HG03520 (cell line): ENCODE results near the gene FAM53B.

Source experiments
- ATAC-seq: cut with Tn5 transposase; IDR thresholded peaks from one replicate; pipeline ENCODE4 v1.9.1; 2021; ENCODE audit warnings: mild to moderate bottlenecking, moderate library complexity; ENCODE audit not compliant: unreplicated experiment

FAM53B gene

GRCh38 chr10:124637746-124638145 is 106.4 kb downstream of the FAM53B start:
- no peak for ATAC-seq

- no peak for ATAC-seq
Measured at GRCh38 chr10:124637091-124637700, 107.0 kb downstream of the FAM53B start.

GRCh38 chr10:124636271-124636995 is 107.7 kb downstream of the FAM53B start:
- no peak for ATAC-seq

- ATAC-seq = no peak
Measured at GRCh38 chr10:124632566-124632965, 111.6 kb downstream of the FAM53B start.

- no peak for ATAC-seq
Measured at GRCh38 chr10:124632064-124632531, 112.1 kb downstream of the FAM53B start.

- no peak for ATAC-seq
Measured at GRCh38 chr10:124630551-124630950, 113.6 kb downstream of the FAM53B start.

GRCh38 chr10:124629842-124630241 is 114.3 kb downstream of the FAM53B start:
- ATAC-seq = no peak

- no peak for ATAC-seq
Measured at GRCh38 chr10:124629415-124629814, 114.8 kb downstream of the FAM53B start.

- no peak for ATAC-seq
Measured at GRCh38 chr10:124628676-124629021, 115.5 kb downstream of the FAM53B start.

GRCh38 chr10:124627866-124628675 is 116.1 kb downstream of the FAM53B start:
- no peak for ATAC-seq

GRCh38 chr10:124626759-124627380 is 117.3 kb downstream of the FAM53B start:
- ATAC-seq = peak; percentile 53

- ATAC-seq = no peak
Measured at GRCh38 chr10:124625831-124626238, 118.3 kb downstream of the FAM53B start.

GRCh38 chr10:124624895-124625294 is 119.3 kb downstream of the FAM53B start:
- no peak for ATAC-seq

GRCh38 chr10:124624466-124624865 is 119.7 kb downstream of the FAM53B start:
- ATAC-seq = no peak

GRCh38 chr10:124624006-124624405 is 120.2 kb downstream of the FAM53B start:
- no peak for ATAC-seq

- ATAC-seq = no peak
Measured at GRCh38 chr10:124622866-124623536, 121.2 kb downstream of the FAM53B start.

- ATAC-seq = no peak
Measured at GRCh38 chr10:124622158-124622557, 122.0 kb downstream of the FAM53B start.

GRCh38 chr10:124621637-124622036 is 122.5 kb downstream of the FAM53B start:
- ATAC-seq = no peak

GRCh38 chr10:124619802-124620490 is 124.2 kb downstream of the FAM53B start:
- no peak for ATAC-seq

- no peak for ATAC-seq
Measured at GRCh38 chr10:124619195-124619594, 125.0 kb downstream of the FAM53B start.
